IPS DF 4.7 (cell line): ENCODE measurements around the gene CCNL1.

Source experiments
- DNase-seq: peaks from one replicate; pipeline ENCODE4 v3.0.0-alpha.2; 2013; ENCODE audit warnings: low spot score; ENCODE audit errors: extremely low read depth

CCNL1 gene

GRCh38 chr3:157125101-157125500 is 34.8 kb downstream of the CCNL1 start:
- no peak for DNase-seq

DNA sequence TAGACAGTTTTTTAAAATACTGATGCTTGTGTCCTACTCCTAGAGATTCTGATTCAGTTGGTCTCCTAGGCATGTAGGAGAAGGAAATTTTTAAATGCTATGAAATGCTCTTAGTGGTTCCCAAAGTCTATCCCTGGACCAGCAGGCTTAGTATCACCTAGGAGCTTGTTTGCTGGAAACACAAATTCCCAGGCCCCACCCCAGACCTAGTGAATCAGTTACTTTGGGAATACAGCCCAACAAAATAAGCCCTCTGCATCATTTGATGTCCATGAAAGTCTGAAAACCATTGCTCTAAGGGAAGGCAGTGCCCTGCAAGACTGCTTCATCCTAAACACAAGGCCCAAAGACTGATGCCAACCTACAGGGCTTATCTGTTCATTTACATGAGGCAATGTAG is 36.3 kb downstream of the CCNL1 start:
- no peak for DNase-seq

- no peak for DNase-seq
Observed at GRCh38 chr3:157122832-157123427, 37.0 kb downstream of the CCNL1 start.

GRCh38 chr3:157122116-157122515 is 37.8 kb downstream of the CCNL1 start:
- DNase-seq = no peak

GRCh38 chr3:157121522-157121921 is 38.4 kb downstream of the CCNL1 start:
- no peak for DNase-seq

DNA sequence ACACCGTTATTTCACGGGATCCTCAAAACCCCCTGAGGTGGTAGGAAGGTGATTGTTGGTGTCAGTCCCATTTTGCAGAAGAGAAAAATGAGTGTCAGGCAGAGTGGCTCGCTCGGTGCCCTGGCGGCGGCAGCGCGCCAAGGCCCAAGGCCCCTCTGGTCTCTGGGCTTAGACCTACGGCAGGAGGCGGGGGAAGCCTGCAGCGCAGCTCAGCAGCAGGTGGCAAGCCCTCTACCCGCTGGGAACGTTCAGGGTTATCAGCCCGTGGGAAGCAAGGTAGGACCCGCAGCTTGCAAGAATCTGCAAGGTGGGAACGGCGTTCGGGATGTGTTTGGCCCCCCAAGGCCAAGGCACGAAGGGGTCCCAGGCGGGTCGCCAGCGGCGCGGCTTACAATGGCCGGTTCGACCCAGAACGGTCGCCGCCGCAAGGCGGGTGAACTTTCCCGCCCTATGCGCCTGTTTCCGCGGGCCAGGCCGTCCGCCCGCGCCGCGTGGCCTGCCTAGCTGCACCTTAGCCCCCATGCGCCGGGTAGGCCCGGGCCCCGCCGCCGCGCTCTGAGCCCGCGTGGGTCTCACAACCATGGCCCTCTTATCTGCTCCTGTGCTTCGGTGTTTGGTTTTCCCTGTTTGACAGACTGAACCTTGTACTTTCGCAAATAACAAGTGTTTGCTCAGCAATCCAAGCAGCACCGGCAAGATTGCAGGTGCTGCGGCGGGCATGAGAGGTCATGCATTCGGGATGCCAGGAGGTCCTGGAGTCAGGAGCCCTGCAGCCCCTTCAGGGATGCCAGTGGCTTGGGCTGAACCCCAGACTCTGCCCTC is 39.7 kb downstream of the CCNL1 start:
- DNase-seq = no peak

GRCh38 chr3:157119369-157119951 is 40.5 kb downstream of the CCNL1 start:
- DNase-seq = no peak

DNA sequence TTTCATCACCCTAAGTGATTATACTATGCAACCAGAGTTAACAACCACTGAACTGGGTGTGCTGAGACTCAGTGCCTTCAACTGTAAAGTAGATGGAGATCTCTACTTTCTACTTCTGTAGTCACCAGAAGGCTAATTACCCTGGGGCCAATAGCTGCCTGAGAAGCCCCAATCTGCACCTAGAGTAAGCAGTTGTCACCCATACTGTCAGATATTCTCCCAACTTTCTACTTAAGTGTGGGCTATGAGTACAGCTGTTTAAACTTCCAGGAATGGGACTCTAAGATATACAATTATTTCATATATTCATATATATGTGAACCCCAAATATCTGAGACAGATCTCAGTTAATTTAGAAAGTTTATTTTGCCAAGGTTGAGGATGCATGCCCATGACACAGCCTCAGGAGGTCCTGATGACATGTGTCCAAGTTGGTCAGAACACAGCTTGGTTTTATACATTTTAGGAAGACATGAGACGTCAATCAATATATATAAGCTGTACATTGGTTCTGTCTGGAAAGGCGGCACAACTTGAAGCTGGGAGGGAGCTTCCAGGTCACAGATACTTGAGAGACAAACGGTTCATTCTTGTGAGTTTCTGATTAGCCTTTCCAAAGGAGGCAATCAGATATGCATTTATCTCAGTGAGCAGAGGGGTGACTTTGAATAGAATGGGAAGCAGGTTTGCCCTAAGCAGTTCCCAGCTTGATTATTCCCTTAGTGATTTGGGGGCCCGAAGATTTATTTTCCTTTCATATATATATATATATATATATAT is 41.9 kb downstream of the CCNL1 start:
- no peak for DNase-seq

- DNase-seq = no peak
Observed at GRCh38 chr3:157117206-157117605, 42.7 kb downstream of the CCNL1 start.

DNA sequence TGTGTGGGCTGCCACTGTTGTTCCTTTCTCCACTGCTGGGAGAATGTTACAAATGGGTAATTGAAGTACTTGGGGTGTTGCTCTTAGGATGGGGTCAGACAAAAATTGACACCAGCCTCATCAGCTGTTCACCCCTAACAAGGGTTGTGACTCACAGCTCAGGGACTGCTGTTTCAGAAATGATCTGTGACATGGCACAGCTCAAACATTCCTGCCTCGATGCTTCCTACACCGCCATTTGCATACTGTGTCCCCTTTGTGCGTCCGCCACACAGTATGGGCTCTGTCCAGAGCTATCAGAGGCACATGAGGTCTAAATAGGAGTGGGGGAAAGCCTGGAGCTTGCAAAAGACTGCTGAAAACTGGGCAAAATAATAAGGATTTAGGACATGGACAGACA is 43.9 kb downstream of the CCNL1 start:
- DNase-seq = no peak

DNA sequence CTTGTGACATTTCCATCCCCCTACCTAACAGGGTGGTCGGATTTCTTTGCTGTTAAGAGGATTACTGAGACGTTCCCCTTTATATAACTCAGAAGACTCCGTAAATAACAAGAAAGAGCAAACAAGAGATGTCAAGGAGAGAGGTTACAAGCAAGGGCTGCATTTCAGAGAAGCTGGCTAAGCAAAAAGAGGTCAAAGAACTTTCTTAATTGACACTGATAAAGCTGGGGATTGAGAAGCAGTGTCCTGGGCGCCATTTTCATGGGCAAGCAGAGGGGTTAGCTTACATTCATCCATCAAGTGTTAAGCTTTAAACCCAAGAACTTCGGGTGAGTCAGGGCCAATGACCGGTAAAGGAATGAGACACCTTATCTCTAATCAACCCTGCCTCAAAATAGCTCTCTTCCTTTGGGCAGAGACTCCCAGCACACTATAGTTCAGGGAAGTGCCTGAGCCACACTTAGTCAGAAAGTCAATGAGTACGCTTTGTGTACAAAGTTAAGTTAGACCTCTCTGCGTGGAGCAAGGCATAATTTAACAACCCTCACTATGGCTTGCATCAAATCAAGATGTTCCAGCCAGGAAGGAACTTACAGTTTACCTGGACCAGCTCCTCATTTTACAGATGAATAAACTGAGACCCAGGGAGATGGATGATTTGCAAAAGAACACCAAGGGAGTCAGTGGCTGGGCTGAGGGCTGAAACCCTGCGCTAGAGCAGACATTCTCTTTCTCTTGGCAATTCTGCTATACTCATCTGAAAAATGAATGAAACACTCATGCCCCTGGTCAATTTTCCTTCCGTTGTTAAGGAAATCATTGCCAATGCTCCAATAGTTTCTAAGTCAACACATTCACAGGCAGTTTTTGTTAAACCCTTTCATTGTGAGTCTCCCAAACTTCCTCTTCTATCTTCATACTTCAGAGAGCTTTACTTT is 44.6 kb downstream of the CCNL1 start:
- no peak for DNase-seq

- no peak for DNase-seq
Observed at GRCh38 chr3:157113832-157114505, 46.0 kb downstream of the CCNL1 start.

- no peak for DNase-seq
Observed at GRCh38 chr3:157112536-157112935, 47.4 kb downstream of the CCNL1 start.

DNA sequence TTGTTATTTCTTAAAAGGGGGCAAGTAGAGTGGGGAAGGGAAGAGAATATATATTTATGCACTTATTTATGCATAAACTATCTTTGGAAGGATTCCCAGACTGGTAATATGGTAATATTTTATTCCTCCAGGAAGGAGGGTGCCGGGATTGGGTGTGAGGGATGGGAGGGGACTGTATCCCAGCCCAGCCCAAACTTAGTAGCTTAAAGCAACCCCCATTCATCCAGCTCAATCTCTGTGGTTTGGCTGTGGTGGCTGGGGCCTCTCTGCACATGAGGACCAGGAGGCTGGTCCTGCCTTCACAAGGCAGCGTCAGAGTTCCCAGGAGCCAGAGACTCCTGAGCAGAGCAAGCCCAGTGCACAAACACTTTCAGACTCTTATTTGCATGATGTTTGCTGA is 48.4 kb downstream of the CCNL1 start:
- DNase-seq = no peak

- DNase-seq = no peak
Observed at GRCh38 chr3:157110761-157111278, 49.1 kb downstream of the CCNL1 start.

GRCh38 chr3:157109267-157110141 is 50.4 kb downstream of the CCNL1 start:
- DNase-seq = no peak

GRCh38 chr3:157107644-157108133 is 52.3 kb downstream of the CCNL1 start:
- no peak for DNase-seq

GRCh38 chr3:157107037-157107436 is 52.9 kb downstream of the CCNL1 start:
- no peak for DNase-seq
